GM12878 (cell line): ENCODE data around the gene DKC1. TPM values are rescaled to one million over a fixed set of nuclear protein-coding genes. Genes with fewer than 3 reads are reported as not detected.

Experiments
- ATAC-seq: fragments of 200-7000 bp; cut with Tn5 transposase; 3 replicates; pipeline ENCODE4 v1.9.1; 2020; ENCODE audit warnings: mild to moderate bottlenecking, moderate library complexity
- BruUV-seq: library from RNA; stranded (reverse); fragments of 400-500 nt; replicated peaks from 2 replicates; lab custom pipeline; 2021; lab: Mats Ljungman, UMichigan
- CTCF ChIA-PET: fragments of 300-600 bp; sonication (Branson Sonifier 250); formaldehyde crosslinking; extraction: SDS; loops from one replicate; lab custom pipeline; 2021; ENCODE audit warnings: inconsistent platforms; lab: Yijun Ruan, JAX
- POLR2A ChIA-PET: fragments of 350-600 bp; formaldehyde crosslinking; extraction: SDS; loops from one replicate; lab custom pipeline; 2021; ENCODE audit warnings: inconsistent platforms; lab: Charles Lee
- RAD21 ChIA-PET: fragments of 300-600 bp; sonication (Branson Sonifier 250); formaldehyde crosslinking; loops from one replicate; lab custom pipeline; 2023; ENCODE audit warnings: antibody characterized with exemption; ENCODE audit not compliant: unreplicated experiment; lab: Charles Lee
- SMC1A ChIA-PET: fragments of 300-600 bp; sonication (Branson Sonifier 250); formaldehyde crosslinking; loops from one replicate; lab custom pipeline; 2023; ENCODE audit not compliant: unreplicated experiment, uncharacterized antibody; lab: Charles Lee
- DNase-seq: peaks from one replicate; pipeline ENCODE4 v3.0.0-alpha.2; 2011; ENCODE audit warnings: low read depth, low spot score
- FAIRE-seq: peaks from 3 replicates; lab custom pipeline; 2011; peaks lifted over from hg19 to GRCh38; lab: Jason Lieb, UNC
- H2AFZ ChIP-seq: 2 replicates; pipeline ENCODE4 v1.6.0; 2011; ENCODE audit warnings: low read depth, low read length, control low read depth; ENCODE audit not compliant: control insufficient read depth
- H3K27ac ChIP-seq: 2 replicates; pipeline ENCODE4 v1.5.1; 2011; ENCODE audit warnings: control low read depth; ENCODE audit not compliant: control insufficient read depth, insufficient read depth
- H3K27me3 ChIP-seq, 2 experiments: replicated peaks in 1 of 2; 2 replicates each; pipeline versions ENCODE4 v1.6.0 to v1.6.1; 2011; ENCODE audit warnings: low read length in 1 of 2; ENCODE audit not compliant: control insufficient read depth in 2 of 2, insufficient read depth in 2 of 2
- H3K36me3 ChIP-seq, 2 experiments: 2 replicates each; pipeline ENCODE4 v1.5.1; 2011; ENCODE audit warnings: low read length in 1 of 2; ENCODE audit not compliant: control insufficient read depth in 2 of 2, insufficient read depth in 2 of 2
- H3K4me1 ChIP-seq: 2 replicates; pipeline ENCODE4 v1.6.1; 2011; ENCODE audit warnings: mild to moderate bottlenecking, low read length, moderate library complexity, mixed read lengths; ENCODE audit not compliant: control insufficient read depth, insufficient read depth
- H3K4me2 ChIP-seq: 2 replicates; pipeline ENCODE4 v1.6.0; 2011; ENCODE audit warnings: control low read depth; ENCODE audit not compliant: control insufficient read depth, insufficient read depth
- H3K4me3 ChIP-seq: fragments of 200-600 bp; sonication (generic); 2 replicates; pipeline ENCODE4 v1.5.1; 2016
- H3K79me2 ChIP-seq: 2 replicates; pipeline ENCODE4 v1.6.0; 2011; ENCODE audit warnings: low read length; ENCODE audit not compliant: control insufficient read depth, insufficient read depth
- H3K9ac ChIP-seq: 2 replicates; pipeline ENCODE4 v1.8.0; 2011; ENCODE audit warnings: low read length, control low read depth, mixed read lengths; ENCODE audit not compliant: control insufficient read depth, insufficient read depth
- H3K9me3 ChIP-seq: replicated peaks from 3 replicates; pipeline ENCODE4 v1.5.1; 2011; ENCODE audit warnings: mild to moderate bottlenecking, low read length; ENCODE audit not compliant: control insufficient read depth, insufficient read depth
- H4K20me1 ChIP-seq: 2 replicates; pipeline ENCODE4 v1.6.0; 2011; ENCODE audit not compliant: control insufficient read depth, insufficient read depth
- ASH2L ChIP-seq: fragments of 300-600, 200-600 bp; sonication (generic); IDR thresholded peaks from 2 replicates; pipeline ENCODE4 v1.6.1; 2017; ENCODE audit warnings: low read depth, mild to moderate bottlenecking, borderline replicate concordance
- EED ChIP-seq: sonication (generic); IDR thresholded peaks from 2 replicates; pipeline ENCODE4 v1.6.1; 2016; ENCODE audit warnings: antibody characterized with exemption, low read depth
- EGR1 ChIP-seq, 2 experiments: IDR thresholded peaks; 1 replicate in 1 of 2; 2 replicates in 1 of 2; pipeline ENCODE4 v1.6.1; 2011 to 2012; ENCODE audit warnings: low read depth in 2 of 2, low read length in 2 of 2, borderline replicate concordance in 1 of 2, mild to moderate bottlenecking in 1 of 2, moderate library complexity in 1 of 2
- FOS ChIP-seq: IDR thresholded peaks from 3 replicates; pipeline ENCODE4 v1.6.1; 2011; ENCODE audit warnings: borderline replicate concordance; ENCODE audit not compliant: insufficient read length; ENCODE audit errors: extremely low read depth
- HCFC1 ChIP-seq: fragments of 150-350 bp; IDR thresholded peaks from 2 replicates; pipeline ENCODE4 v1.6.1; 2014; ENCODE audit warnings: low read length
- IKZF1 ChIP-seq: fragments of 450-650 bp; conservative IDR thresholded peaks from 2 replicates; pipeline ENCODE4 v1.6.1; 2017; ENCODE audit warnings: antibody characterized with exemption, mild to moderate bottlenecking
- MYB ChIP-seq: fragments of 150-350 bp; IDR thresholded peaks from 2 replicates; pipeline ENCODE4 v1.6.1; 2014; ENCODE audit warnings: mild to moderate bottlenecking, low read depth, low read length, borderline replicate concordance
- PAX8 ChIP-seq: fragments of 450-650 bp; IDR thresholded peaks from 2 replicates; pipeline ENCODE4 v1.6.1; 2017; ENCODE audit warnings: mild to moderate bottlenecking, moderate library complexity
- RBBP5 ChIP-seq: fragments of 200-600 bp; sonication (generic); conservative IDR thresholded peaks from 2 replicates; pipeline ENCODE4 v1.6.1; 2016
- STAT1 ChIP-seq: fragments of 450-650 bp; conservative IDR thresholded peaks from 2 replicates; pipeline ENCODE4 v1.6.1; 2014; ENCODE audit warnings: antibody characterized with exemption, mild to moderate bottlenecking
- SUZ12 ChIP-seq: fragments of 200-600 bp; sonication (generic); IDR thresholded peaks from one replicate; pipeline ENCODE4 v1.6.1; 2018; ENCODE audit warnings: antibody characterized with exemption, mild to moderate bottlenecking; ENCODE audit not compliant: unreplicated experiment
- TBL1XR1 ChIP-seq: IDR thresholded peaks from 2 replicates; pipeline ENCODE4 v1.6.1; 2012; ENCODE audit warnings: low read depth, low read length, improper control_type of control experiment
- USF2 ChIP-seq: IDR thresholded peaks from 2 replicates; pipeline ENCODE4 v1.6.1; 2011; ENCODE audit warnings: low read depth, low read length, improper control_type of control experiment, borderline replicate concordance
- ZBTB40 ChIP-seq: fragments of 450-650 bp; IDR thresholded peaks from 2 replicates; pipeline ENCODE4 v1.6.1; 2016; ENCODE audit warnings: mild to moderate bottlenecking, moderate library complexity, borderline replicate concordance
- ZSCAN29 ChIP-seq: fragments of 450-650 bp; IDR thresholded peaks from 2 replicates; pipeline ENCODE4 v1.6.1; 2017; ENCODE audit warnings: mild to moderate bottlenecking, moderate library complexity
- WGBS: methylation state at CpG from one replicate; pipeline ENCODE4 v1.1.6; 2016; ENCODE audit warnings: low lambda C conversion rate; ENCODE audit not compliant: insufficient replicate concordance, insufficient coverage; ENCODE audit errors: missing lambda C conversion rate; 5-methylcytosine and 5-hydroxymethylcytosine counted together
- in situ Hi-C: fragments of 300-500 bp; cut with MboI; formaldehyde crosslinking; loops from 9 replicates; pipeline ENCODE4 v1.14.3; 2018; ENCODE audit warnings: mixed read lengths
- intact Hi-C: fragments of 100-400 bp; cut with micrococcal nuclease; formaldehyde crosslinking; loops from one replicate; pipeline ENCODE4 v1.14.2; 2022; ENCODE audit not compliant: unreplicated experiment
- polyA plus RNA-seq, 11 experiments: library from polyadenylated mRNA; depleted of rRNA in 4 of 11; unstranded in 6 of 11; stranded (reverse) in 5 of 11; fragments of >200 nt; fragmentation: Nextera tagmentation in 4 of 11; fragmentation: Illumina TruSeq in 1 of 11; extraction: Ambion mirVana in 4 of 11; extraction: Trizol in 1 of 11; gene quantifications; 1 replicate in 1 of 11; 2 replicates in 10 of 11; pipeline versions ENCODE4 v1.2.1 to v1.2.3, GENCODE V29; 2011 to 2016; ENCODE audit warnings: inconsistent platforms in 2 of 11, missing spikeins in 2 of 11, low read depth in 1 of 11
- total RNA-seq, 4 experiments: library from RNA; depleted of rRNA in 3 of 4; stranded (reverse); fragments of >200 nt in 3 of 4; fragmentation: Illumina TruSeq in 1 of 4; extraction: Trizol in 1 of 4; gene quantifications; 2 replicates each; pipeline versions ENCODE4 v1.2.1 to v1.2.3, GENCODE V29; 2013 to 2021

DKC1 gene
- total and polyA plus RNA-seq, 10 of the 15 experiments (the other 5 are each of a cell fraction or from before 2014, with no cell fraction given): 70.1 to 159 (median 116) TPM

- Histone ChIP-seq H3K4me1 (no peaks in the 10 kb centered on the region), H3K79me2 (no peaks in the 10 kb centered on the region), H3K27ac (no peak overlapping the region), H2AFZ (no peak overlapping the region), H3K36me3 (no peaks in the 10 kb centered on the region), H3K27me3 (no peaks in the 10 kb centered on the region), H3K4me3 (no peak overlapping the region), H3K9ac (no peak overlapping the region), H4K20me1 (no peaks in the 10 kb centered on the region), H3K4me2 (no peak overlapping the region), H3K9me3 (no peaks in the 10 kb centered on the region)
- ChIA-PET SMC1A (no interaction called here), RAD21 (no interaction called here), POLR2A (no interaction called here), CTCF (interaction anchor here (0.8 kb wide), 1 partner anchor 46 kb away, joined by 3 read pairs; no protein-coding TSS in a partner anchor)
- 22% methylated on average over 2 of the region's 2 CpGs for WGBS
- no peak for TF ChIP-seq MYB
- no peak for TF ChIP-seq ZSCAN29
- TF ChIP-seq TBL1XR1: no peak
- TF ChIP-seq FOS: no peak
- no peak for TF ChIP-seq RBBP5
- TF ChIP-seq HCFC1: no peak
- TF ChIP-seq EGR1 (IDR thresholded peaks at IDR 0.05; ENCODE audit: borderline replicate concordance in 1 of 2, low read depth in 2 of 2, low read length in 2 of 2): no peak
- TF ChIP-seq ASH2L: no peak
- no peak for TF ChIP-seq EED
- intact Hi-C loops: no loop called here
- BruUV-seq: no TSS peak
- ATAC-seq: no peak
- no peak for FAIRE-seq
- in situ Hi-C loops: no loop called here
- DNase-seq: no peak
Measured at GRCh38 chrX:154795016-154795415, 32.4 kb downstream of the DKC1 start.

GRCh38 chrX:154797006-154797405 is 34.3 kb downstream of the DKC1 start:
- H3K9ac ChIP-seq: no peak overlapping the region
- no peaks in the 10 kb centered on the region for H3K36me3 ChIP-seq
- DNase-seq (no peak), FAIRE-seq (no peak), ATAC-seq (no peak)
- H4K20me1 ChIP-seq: no peaks in the 10 kb centered on the region
- no peaks in the 10 kb centered on the region for H3K4me1 ChIP-seq
- no peaks in the 10 kb centered on the region for H3K9me3 ChIP-seq
- ChIA-PET SMC1A (interaction anchor here (0.7 to 1.2 kb wide), 3 partner anchors 84 to 335 kb away, joined by 3 to 5 read pairs (median 3); no protein-coding TSS in a partner anchor), CTCF (interaction anchor here (0.9 to 1.0 kb wide), 2 partner anchors 16 to 42 kb away, joined by 3 to 4 read pairs; no protein-coding TSS in a partner anchor), POLR2A (no interaction called here), RAD21 (no interaction called here)
- WGBS: 14% methylated on average over 6 of the region's 6 CpGs
- in situ Hi-C loops: no loop called here
- H3K4me3 ChIP-seq: no peak overlapping the region
- no peak overlapping the region for H3K4me2 ChIP-seq
- no peak overlapping the region for H3K27ac ChIP-seq
- no TSS peak for BruUV-seq
- intact Hi-C loops: no loop called here
- no peak overlapping the region for H2AFZ ChIP-seq
- no peaks in the 10 kb centered on the region for H3K79me2 ChIP-seq
- no peaks in the 10 kb centered on the region for H3K27me3 ChIP-seq
- no peak for TF ChIP-seq PAX8
- no peak for TF ChIP-seq USF2
- TF ChIP-seq ZBTB40: no peak
- TF ChIP-seq SUZ12: no peak
- TF ChIP-seq IKZF1: no peak
- TF ChIP-seq STAT1: no peak
